Activated T-helper 1 cell treated with anti-CD3 and anti-CD28 coated beads, Interleukin-12 subunit alpha, Interleukin-12 subunit beta, Interleukin-2, Interleukin-4 antibody, amounts not matched to agents 30 ng/mL and 10 ng/mL and 1 ng/mL, durations not matched to agents 14 hours and 24 hours and 36 hours (primary cell): ENCODE results near the gene GRIK2. TPM values are rescaled to one million over a fixed set of nuclear protein-coding genes. Genes with fewer than 3 reads are reported as not detected.

Source experiments
- DNase-seq: peaks from one replicate; pipeline ENCODE4 v3.0.0; 2021; ENCODE audit warnings: low spot score
- H3K27ac Mint-ChIP-seq: one replicate; pipeline ENCODE4 v1.8.0; 2021; ENCODE audit warnings: mild to moderate bottlenecking, mixed read lengths
- H3K27me3 Mint-ChIP-seq: one replicate; pipeline ENCODE4 v1.8.0; 2022; ENCODE audit warnings: mild to moderate bottlenecking, moderate library complexity, mixed read lengths; ENCODE audit not compliant: insufficient read depth
- H3K36me3 Mint-ChIP-seq: one replicate; pipeline ENCODE4 v1.8.0; 2021; ENCODE audit warnings: low read depth, mixed read lengths
- H3K4me1 Mint-ChIP-seq: one replicate; pipeline ENCODE4 v1.8.0; 2021; ENCODE audit warnings: low read depth, mixed read lengths
- H3K4me3 Mint-ChIP-seq: one replicate; pipeline ENCODE4 v1.8.0; 2021; ENCODE audit warnings: mild to moderate bottlenecking, moderate library complexity, mixed read lengths
- H3K9me3 Mint-ChIP-seq: one replicate; pipeline ENCODE4 v1.8.0; 2021; ENCODE audit warnings: mixed read lengths
- intact Hi-C: fragments of 100-400 bp; cut with micrococcal nuclease; formaldehyde crosslinking; loops from one replicate; pipeline ENCODE4 v1.15.1; 2024
- total RNA-seq: library from RNA; stranded (reverse); gene quantifications from 2 replicates; pipeline ENCODE4 v1.2.3, GENCODE V29; 2022

Gene GRIK2
- total RNA-seq, 1 donor from 2014 or later, result not detected

DNA sequence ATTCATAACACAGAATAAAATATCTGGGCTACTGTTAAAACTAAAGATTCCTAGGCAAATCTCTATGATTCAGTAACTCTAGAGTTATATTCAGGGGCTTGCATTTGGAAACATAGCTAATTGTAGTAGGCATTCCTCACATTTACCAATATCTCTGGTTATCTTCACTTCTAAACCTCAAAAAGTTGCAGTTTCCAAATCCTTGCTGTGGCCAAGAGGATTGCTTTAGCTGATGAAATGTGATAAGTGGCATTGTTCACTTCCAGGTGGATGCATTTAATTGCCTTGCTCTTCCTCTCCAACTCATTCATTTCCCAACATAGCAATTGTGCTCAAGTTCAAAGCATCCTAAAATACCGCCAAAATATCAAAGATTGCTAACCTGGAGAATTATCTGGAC lies 246.6 kb downstream of the GRIK2 start:
- no peak for DNase-seq
- Mint-ChIP-seq H3K4me1 (no peaks in the 10 kb centered on the region), H3K9me3 (no peaks in the 10 kb centered on the region), H3K36me3 (no peaks in the 10 kb centered on the region), H3K27me3 (no peaks in the 10 kb centered on the region), H3K27ac (no peak overlapping the region), H3K4me3 (no peak overlapping the region)
- intact Hi-C loops, result no loop called here

DNA sequence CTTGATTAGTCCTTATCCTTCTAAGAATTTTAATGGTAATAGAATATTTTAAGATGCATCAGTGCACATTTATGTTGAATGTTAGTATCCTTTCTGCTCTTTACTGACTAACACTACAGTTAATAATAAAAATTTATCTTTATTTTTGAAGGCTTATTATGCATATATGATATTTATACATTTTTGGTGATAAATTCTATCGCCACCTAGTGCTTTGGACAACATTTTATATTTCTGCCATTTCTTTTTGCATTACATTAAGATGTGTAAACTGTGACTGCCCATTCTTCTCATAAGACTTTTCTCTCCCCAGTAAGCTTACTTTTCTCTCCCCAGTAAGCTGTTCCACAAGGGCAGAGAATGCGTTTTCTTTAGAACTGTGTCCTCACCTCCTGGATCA lies 252.3 kb downstream of the GRIK2 start:
- Mint-ChIP-seq H3K4me1 (no peaks in the 10 kb centered on the region), H3K36me3 (no peaks in the 10 kb centered on the region), H3K4me3 (no peak overlapping the region), H3K27me3 (no peaks in the 10 kb centered on the region), H3K9me3 (no peaks in the 10 kb centered on the region), H3K27ac (no peak overlapping the region)
- DNase-seq, result no peak
- intact Hi-C loops, result no loop called here

GRCh38 chr6:101650402-101651100 lies 257.0 kb downstream of the GRIK2 start:
- Mint-ChIP-seq H3K4me3 (no peak overlapping the region), H3K4me1 (no peaks in the 10 kb centered on the region), H3K27me3 (no peaks in the 10 kb centered on the region), H3K9me3 (no peaks in the 10 kb centered on the region), H3K27ac (no peak overlapping the region), H3K36me3 (no peaks in the 10 kb centered on the region)
- no peak for DNase-seq
- intact Hi-C loops, result no loop called here

- intact Hi-C loops, result no loop called here
- Mint-ChIP-seq H3K36me3 (no peaks in the 10 kb centered on the region), H3K4me1 (no peaks in the 10 kb centered on the region), H3K4me3 (no peak overlapping the region), H3K27ac (no peak overlapping the region), H3K9me3 (no peaks in the 10 kb centered on the region), H3K27me3 (no peaks in the 10 kb centered on the region)
- no peak for DNase-seq
Measured at GRCh38 chr6:101652079-101652478, 258.6 kb downstream of the GRIK2 start.

- no peaks in the 10 kb centered on the region for H3K36me3 Mint-ChIP-seq
- no peaks in the 10 kb centered on the region for H3K27me3 Mint-ChIP-seq
- H3K9me3 Mint-ChIP-seq, result no peaks in the 10 kb centered on the region
- H3K4me1 Mint-ChIP-seq, result no peaks in the 10 kb centered on the region
- intact Hi-C loops, result no loop called here
- no peak overlapping the region for H3K4me3 Mint-ChIP-seq
- no peak overlapping the region for H3K27ac Mint-ChIP-seq
- no peak for DNase-seq
Measured at GRCh38 chr6:101655109-101655508, 261.6 kb downstream of the GRIK2 start.

- no peak for DNase-seq
- no peaks in the 10 kb centered on the region for H3K9me3 Mint-ChIP-seq
- H3K4me3 Mint-ChIP-seq, result no peak overlapping the region
- H3K4me1 Mint-ChIP-seq, result no peaks in the 10 kb centered on the region
- intact Hi-C loops, result no loop called here
- H3K27me3 Mint-ChIP-seq, result no peaks in the 10 kb centered on the region
- H3K27ac Mint-ChIP-seq, result no peak overlapping the region
- no peaks in the 10 kb centered on the region for H3K36me3 Mint-ChIP-seq
Measured at GRCh38 chr6:101662111-101662897, 268.8 kb downstream of the GRIK2 start.

DNA sequence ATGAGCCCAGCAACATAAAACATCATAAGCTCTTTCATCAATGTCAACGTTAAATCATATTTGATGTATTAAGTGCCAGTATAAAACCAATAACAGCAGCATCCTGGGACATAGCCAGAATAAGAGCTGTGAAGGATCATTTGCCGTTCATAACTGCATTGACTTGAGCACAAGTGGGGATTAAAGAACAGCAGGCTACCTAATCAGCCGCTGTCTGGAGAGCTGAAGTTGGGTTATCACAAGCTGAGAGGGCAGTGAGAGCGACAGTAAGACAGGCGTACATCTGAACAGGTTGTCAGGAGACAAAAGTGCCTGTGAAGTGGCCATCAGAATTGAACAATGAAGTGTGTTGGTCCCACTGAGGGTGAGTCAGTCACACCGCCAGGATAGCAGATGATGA lies 269.6 kb downstream of the GRIK2 start:
- no peaks in the 10 kb centered on the region for H3K27me3 Mint-ChIP-seq
- no peak overlapping the region for H3K4me3 Mint-ChIP-seq
- DNase-seq, result no peak
- intact Hi-C loops, result no loop called here
- no peaks in the 10 kb centered on the region for H3K4me1 Mint-ChIP-seq
- no peak overlapping the region for H3K27ac Mint-ChIP-seq
- no peaks in the 10 kb centered on the region for H3K9me3 Mint-ChIP-seq
- H3K36me3 Mint-ChIP-seq, result no peaks in the 10 kb centered on the region

- Mint-ChIP-seq H3K9me3 (no peaks in the 10 kb centered on the region), H3K27me3 (no peaks in the 10 kb centered on the region), H3K27ac (no peak overlapping the region), H3K4me1 (no peaks in the 10 kb centered on the region), H3K4me3 (no peak overlapping the region), H3K36me3 (no peaks in the 10 kb centered on the region)
- no peak for DNase-seq
- intact Hi-C loops, result no loop called here
Measured at GRCh38 chr6:101666256-101666655, 272.7 kb downstream of the GRIK2 start.

- H3K4me1 Mint-ChIP-seq, result no peaks in the 10 kb centered on the region
- DNase-seq, result no peak
- intact Hi-C loops, result no loop called here
Measured at GRCh38 chr6:101668496-101669030, 275.1 kb downstream of the GRIK2 start.

GRCh38 chr6:101676187-101676586 lies 282.7 kb downstream of the GRIK2 start:
- intact Hi-C loops, result no loop called here
- Mint-ChIP-seq H3K4me1 (no peaks in the 10 kb centered on the region), H3K27me3 (no peaks in the 10 kb centered on the region)

More at GRCh38 chr6:101668496-101669030, 275.1 kb downstream of the GRIK2 start:
- H3K36me3 Mint-ChIP-seq, result no peaks in the 10 kb centered on the region
- no peaks in the 10 kb centered on the region for H3K9me3 Mint-ChIP-seq
- no peak overlapping the region for H3K4me3 Mint-ChIP-seq
- no peak overlapping the region for H3K27ac Mint-ChIP-seq
- no peaks in the 10 kb centered on the region for H3K27me3 Mint-ChIP-seq

GRCh38 chr6:101682937-101683336 lies 289.4 kb downstream of the GRIK2 start:
- Mint-ChIP-seq H3K4me1 (no peaks in the 10 kb centered on the region), H3K27me3 (no peaks in the 10 kb centered on the region), H3K27ac (no peak overlapping the region), H3K4me3 (no peak overlapping the region), H3K36me3 (no peaks in the 10 kb centered on the region), H3K9me3 (no peaks in the 10 kb centered on the region)
- intact Hi-C loops, result no loop called here
- DNase-seq, result no peak

More at GRCh38 chr6:101676187-101676586, 282.7 kb downstream of the GRIK2 start:
- no peak overlapping the region for H3K4me3 Mint-ChIP-seq
- no peak for DNase-seq
- no peak overlapping the region for H3K27ac Mint-ChIP-seq
- H3K36me3 Mint-ChIP-seq, result no peaks in the 10 kb centered on the region
- no peaks in the 10 kb centered on the region for H3K9me3 Mint-ChIP-seq

DNA sequence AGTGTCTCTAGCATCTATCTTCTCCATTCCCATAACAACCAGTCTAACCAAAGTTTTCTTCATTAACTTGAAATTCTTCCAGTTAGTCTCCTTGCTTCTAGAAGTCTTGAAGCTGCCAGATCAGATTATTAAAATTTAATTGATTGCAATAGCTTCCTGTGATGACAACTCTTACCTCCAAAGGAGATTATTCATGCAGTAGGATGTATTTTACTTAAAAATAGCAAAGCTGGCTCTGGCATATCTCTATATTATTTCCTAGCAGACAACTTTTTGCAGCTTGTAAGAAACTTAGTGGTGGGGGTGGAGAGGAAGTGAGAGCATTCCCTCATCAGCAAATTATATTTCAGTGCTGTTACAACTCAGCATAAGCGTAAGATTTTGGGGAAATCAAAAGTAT lies 290.4 kb downstream of the GRIK2 start:
- Mint-ChIP-seq H3K9me3 (no peaks in the 10 kb centered on the region), H3K36me3 (no peaks in the 10 kb centered on the region), H3K27ac (no peak overlapping the region), H3K4me1 (no peaks in the 10 kb centered on the region), H3K27me3 (no peaks in the 10 kb centered on the region), H3K4me3 (no peak overlapping the region)
- intact Hi-C loops, result no loop called here
- no peak for DNase-seq

GRCh38 chr6:101686653-101687052 lies 293.1 kb downstream of the GRIK2 start:
- Mint-ChIP-seq H3K27me3 (no peaks in the 10 kb centered on the region), H3K4me1 (no peaks in the 10 kb centered on the region), H3K4me3 (no peak overlapping the region), H3K36me3 (no peaks in the 10 kb centered on the region), H3K27ac (no peak overlapping the region), H3K9me3 (no peaks in the 10 kb centered on the region)
- DNase-seq, result no peak
- intact Hi-C loops, result no loop called here
